NOMO-1 (cell line): ENCODE measurements around the gene PAM16.
A peak's percentile ranks its signal among the peaks of the same experiment; 100 is the strongest.
"Not testable (repeated sequence)": the region's sequence is repeated elsewhere in the genome, so short reads cannot be mapped to it uniquely, and the experiment has no call there.

Source experiments
- DNase-seq, 2 experiments: peaks; one replicate each; lab custom pipeline; 2025; ENCODE audit not compliant: unreplicated experiment in 2 of 2; lab: John Stamatoyannopoulos, UW

Gene PAM16

DNA sequence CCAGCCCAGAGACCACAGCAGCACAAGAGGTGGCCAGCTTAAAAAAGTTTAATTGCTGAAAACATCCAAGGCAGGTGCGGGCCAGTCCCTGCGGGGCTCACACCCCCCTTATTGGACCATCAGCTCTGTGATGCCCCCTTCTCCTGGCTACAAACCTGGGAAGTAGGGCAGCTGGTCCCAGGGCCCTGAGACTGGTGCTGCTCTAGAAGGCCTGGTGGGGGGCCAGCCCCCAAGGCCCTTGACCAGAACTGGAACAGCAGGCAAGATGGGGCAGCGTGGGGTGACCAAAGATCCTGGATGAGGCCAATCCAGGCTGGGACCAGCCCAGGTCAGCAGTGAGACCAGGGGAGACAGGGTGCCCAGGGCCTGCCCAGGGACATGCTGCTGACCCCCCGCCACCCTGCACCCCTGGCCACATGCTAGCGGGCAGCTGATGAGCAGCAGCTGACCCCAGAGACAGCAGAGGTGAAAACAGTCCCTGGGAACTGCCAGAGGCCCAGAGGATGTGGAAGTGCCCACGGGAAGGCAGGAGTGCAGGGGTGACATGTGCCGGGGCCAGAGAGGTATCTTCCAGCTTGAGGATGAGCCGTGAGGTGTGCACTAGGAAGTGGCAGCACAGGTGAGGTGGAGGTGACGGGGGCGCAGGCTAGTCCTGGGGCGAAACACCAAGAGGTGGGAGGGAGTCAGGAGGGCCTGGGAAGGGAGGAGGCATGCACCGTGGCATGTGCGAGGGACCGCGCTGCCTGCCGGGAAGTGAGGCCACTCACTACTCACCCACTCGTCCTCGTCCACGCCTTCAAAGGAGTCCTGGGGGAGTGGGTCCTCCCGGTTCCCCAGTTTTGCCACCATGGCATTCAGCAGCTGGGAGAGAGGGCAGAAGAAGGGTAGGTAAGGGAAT, 3.6 kb upstream of the PAM16 start:
- no peak for DNase-seq

GRCh38 chr16:4353675-4354074, 2.6 kb upstream of the PAM16 start:
- DNase-seq = no peak

GRCh38 chr16:4352843-4353242, 1.7 kb upstream of the PAM16 start:
- no peak for DNase-seq

DNA sequence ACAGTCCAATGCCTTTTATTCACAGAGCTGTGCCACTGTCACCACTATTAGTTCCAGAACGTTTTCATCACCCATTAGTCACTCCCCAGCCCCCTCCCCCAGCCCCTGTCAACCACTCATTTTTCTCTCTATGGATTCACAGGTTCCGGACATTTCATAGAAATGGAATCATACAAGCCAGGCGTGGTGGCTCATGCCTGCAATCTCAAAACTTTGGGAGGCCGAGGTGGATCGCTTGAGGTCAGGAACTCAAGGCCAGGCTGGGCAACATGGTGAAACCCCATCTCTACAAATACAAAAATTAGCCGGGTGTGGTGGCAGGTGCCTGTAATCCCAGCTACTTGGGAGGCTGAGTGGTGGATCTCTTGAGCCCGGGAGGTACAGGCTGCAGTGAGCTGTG, 759 bp upstream of the PAM16 start:
- no peak for DNase-seq

GRCh38 chr16:4350365-4350786, 745 bp downstream of the PAM16 start:
- DNase-seq = no peak

DNA sequence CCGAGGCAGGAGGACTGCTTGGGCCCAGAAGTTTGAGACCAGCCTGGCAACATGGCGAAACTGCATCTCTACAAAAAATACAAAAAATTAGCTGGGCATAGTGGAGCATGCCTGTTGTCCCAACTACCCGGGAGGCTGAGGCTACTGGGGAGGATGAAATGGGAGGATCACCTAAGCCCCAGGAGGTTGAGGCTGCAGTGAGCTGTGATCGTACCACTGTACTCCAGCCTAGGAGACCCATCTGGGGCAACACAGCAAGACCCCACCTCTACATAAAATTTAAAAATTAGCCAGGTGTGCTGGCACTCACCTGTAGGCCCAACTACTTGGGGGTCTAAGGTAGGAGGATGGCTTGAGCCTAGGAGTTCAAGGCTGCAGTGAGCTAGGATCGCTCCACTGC, 1.8 kb downstream of the PAM16 start:
- DNase-seq = no peak

GRCh38 chr16:4347765-4348509, 3.2 kb downstream of the PAM16 start:
- DNase-seq = no peak

DNA sequence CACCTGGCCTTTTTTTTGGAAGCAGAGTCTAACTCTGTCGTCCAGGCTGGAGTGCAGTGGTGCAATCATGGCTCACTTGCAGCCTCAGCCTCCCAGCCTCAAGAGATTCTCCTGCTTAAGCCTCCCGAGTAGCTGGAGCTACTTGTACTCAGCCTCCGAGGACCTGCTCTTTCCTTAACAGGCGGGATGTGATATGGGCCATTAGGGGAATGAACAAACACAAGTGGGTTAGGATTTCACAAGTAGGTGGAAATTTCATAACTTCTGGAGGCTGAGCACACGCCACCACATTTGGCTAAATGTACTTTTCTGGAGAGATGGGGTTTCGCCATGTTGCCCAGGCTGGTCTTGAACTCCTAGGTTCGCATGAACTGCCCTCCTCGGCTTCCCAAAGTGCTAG, 4.1 kb downstream of the PAM16 start:
- peak; percentile 85 to 89 for DNase-seq

DNA sequence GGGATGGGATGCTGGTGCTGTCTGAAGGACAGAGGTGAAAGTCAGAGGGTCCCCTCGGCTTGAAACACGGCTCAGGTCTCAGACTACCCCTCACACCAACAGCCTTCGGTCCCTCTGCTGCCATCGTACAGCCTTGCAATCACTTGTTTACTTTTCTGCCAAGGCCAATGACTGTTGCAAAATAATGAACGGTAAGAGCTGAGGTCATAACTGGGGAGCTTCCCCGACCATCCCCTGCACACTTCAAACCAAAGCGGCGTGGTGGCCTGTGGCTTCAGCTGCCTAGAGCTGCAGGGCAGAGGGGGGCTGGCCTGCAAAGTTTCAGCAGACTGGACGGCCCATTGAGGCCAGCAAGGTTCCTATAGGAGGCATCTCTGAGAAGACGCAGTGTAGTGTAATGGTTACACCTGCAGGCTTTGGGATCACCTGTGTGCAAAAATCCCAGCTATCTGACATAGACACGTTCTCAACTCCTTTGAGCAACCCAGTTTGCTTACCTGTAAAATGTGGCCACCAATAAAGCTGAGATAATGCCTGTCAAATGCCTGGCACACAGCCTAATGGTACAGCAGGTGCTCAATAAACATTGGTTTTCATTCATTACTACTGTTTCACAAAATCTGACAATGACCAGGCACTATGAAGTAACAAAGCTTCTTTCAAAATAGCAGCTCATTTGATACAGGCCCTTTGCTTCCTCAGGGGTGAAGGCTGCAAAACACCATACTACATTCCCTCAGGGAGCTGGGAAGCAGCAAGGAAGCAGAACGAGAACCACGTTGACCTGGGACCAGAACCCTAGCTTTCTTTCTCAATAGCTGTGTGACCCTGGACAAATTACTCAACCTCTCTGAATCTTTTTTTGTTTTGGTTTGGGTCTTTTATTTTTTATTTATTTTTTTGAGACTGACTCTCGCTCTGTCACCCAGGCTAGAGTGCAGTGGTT, 5.0 kb downstream of the PAM16 start:
- DNase-seq = peak; percentile 65

DNA sequence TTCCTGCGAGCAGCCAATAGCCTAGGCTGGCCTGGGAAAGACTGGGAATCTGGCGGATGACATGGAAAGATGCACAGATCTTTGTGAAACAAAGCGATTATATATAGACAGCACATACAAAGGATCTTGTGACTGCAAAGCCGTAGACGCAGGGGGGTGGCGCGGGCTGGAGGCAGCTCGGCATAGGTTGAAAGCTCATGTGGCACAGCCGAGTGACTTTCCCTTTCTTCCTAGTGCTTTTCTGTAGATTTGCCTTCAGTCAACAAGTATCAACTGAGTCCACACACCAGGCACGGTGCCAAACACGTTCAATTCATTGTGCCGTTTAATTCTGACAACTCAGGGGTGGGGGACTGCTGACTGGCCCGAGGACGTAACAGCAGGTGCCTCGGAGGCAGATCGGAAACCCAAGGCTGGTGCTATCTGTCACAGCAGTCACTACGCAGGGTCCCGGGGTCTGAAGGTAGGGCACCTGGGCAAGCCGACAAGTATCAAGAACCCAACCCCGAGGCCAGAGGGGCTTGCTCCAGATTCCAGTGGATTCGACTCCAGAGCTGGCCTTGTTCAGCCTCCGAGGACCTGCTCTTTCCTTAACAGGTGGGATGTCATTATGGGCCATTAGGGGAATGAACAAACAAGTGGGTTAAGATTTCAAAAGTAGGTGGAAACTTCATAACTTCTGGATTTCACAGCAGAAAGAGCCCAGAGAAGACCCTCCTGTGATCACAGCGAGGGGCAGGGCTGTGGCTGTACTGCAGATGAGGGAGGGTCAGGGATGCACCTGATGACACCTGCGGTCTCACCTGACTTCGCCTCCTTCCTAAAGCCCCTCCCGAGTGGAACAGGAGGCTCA, 5.9 kb downstream of the PAM16 start:
- DNase-seq = no peak

DNA sequence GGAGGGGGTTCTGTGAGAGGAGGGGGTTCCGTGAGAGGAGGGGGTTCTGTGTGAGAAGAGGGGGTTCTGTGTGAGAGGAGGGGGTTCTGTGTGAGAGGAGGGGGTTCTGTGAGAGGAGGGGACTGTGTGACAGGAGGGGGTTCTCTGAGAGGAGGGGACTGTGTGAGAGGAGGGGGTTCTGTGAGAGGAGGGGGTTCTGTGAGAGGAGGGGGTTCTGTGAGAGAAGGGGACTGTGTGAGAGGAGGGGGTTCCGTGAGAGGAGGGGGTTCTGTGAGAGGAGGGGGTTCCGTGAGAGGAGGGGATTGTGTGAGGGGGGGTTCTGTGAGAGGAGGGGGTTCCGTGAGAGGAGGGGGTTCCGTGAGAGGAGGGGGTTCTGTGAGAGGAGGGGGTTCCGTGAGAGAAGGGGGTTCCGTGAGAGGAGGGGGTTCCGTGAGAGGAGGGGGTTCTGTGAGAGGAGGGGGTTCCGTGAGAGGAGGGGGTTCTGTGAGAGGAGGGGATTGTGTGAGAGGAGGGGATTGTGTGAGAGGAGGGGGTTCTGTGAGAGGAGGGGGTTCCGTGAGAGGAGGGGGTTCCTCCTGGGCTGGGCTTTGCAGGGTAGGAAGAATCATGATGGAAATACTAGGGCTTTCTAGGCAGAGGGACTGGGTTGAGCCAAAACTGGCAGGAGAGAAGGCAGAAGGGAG, 6.7 kb downstream of the PAM16 start:
- not testable (repeated sequence) for DNase-seq

DNA sequence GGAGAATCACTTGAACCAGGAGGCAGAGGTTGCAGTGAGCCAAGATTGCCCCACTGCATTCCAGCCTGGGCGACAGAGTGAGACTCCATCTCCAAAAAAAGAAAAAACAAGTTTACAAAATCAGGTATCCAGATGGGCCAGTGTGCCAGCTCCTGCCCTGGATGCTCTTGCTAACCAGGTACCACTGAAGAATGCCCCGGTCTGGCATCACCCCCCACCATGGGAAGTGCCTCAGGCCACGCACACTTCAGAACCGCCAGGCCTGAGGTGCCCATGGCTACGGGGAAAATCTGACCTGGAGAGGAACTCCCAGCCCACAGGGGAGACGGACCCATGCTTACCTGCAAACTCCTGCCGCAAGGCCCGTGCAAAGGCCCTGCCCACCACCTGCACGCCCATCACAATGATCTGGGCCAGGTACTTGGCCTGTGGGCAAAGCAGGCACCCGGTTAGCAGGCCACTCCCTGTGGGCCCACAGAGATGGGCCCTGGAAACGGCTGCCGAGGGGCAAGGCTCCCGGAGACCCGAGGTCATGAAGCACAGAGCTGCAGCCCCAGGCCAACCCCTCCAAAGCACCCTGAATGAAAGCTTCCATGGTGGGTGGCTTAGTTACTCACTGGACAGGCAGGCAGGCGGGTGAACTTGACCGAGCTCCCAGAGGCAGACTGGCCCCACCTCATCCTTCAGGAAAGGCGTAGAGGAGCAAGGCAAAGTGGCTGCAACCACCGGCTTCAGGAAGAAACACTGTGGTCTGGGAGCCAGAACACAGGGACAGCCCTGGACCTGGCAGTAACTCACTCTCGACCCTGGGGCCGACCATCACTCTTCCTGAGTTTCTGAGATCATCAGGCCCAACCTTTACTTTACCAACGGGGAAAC, 8.0 kb downstream of the PAM16 start:
- DNase-seq = no peak

DNA sequence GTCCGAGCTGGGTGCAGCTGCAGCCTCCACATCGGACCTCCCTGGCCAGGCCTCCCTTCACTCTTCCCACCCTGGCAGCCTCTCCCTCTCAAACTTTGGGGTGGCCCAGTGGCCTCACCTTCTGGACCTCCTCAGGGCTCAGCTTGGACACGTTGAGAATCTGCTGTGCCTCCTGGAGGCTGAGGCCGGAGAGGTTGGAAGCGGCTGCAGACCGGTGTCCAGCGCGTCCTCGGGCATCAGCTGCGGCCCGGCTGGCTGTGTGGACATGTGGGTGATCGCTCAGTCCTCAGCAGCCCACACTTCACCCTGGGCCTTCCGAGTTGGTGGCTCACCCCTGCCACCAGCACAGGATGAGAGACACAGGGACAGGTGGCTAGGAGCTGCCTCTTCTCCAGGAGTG, 9.9 kb downstream of the PAM16 start:
- no peak for DNase-seq

- DNase-seq = no peak
Measured at GRCh38 chr16:4340443-4340842, 10.7 kb downstream of the PAM16 start.

DNA sequence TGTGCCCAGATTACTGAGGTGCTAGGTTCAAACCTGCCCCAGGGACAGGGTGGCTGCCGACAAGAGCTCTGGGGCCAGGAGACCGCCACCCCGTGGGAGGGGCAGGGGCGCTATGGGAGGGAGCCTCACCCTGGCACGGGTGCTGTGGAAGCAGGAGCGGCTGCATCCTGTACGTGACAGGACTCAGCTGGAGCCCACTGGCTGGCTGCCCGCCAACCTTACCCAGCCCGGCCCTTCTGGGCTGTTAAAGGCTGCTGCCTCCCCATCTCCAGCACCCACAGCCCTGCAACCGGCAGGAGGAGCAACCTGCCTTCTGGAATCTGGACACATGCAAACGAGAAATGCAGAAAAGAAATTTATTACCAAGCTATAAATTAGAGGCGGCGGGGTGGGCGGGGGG, 11.2 kb downstream of the PAM16 start:
- no peak for DNase-seq

DNA sequence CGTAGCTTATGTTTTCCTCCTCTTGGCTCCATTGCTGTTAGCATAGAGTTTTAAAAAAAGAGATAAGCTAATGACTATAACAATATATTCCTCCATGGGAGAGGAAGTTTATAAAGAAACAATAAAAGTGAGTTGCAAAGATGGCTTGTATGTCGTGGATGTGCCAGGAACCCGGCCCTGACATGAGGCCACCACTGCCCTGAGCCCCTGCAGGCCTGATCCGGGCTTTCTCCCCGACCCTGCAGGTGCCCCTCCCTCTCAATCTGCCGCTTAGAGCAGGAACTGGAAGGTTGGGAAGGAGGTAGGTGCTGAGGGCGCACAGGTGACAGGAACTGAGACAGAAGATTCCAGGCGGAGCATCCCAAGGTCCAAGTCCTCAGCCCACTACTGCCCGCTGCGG, 11.7 kb downstream of the PAM16 start:
- DNase-seq = no peak

DNA sequence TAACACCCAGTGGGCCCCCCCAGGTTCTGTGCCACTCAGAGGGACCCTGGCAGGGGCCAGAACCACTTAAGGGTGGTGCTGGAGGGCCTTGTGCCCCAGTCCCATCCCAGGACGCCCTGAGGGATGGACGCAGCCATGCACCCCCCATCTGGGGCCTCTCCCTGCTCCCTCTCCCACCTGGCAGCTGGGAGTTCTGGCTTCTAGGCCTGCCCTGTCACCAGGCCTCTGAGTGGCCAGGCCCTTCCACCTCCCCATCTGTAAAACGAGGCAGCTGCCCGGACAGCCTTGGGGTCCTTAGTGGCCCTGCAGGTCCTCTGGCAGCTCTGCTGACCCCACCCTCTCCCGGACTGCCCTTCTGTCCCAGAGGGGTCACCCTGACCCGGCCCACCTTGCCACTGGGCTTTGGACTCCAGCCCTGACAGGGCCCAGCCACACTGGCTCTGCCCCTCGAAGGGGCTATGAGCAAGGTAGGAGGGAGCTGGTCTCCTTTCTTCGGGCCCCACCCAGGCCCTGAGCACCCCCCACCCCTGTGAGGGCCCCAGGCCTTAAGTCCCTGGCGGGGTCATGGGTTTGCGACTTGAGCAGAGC, 12.3 kb downstream of the PAM16 start:
- DNase-seq = no peak

GRCh38 chr16:4338125-4338582, 13.0 kb downstream of the PAM16 start:
- no peak for DNase-seq
